ENCODE measurements around the gene KRTAP10-5. TPM values are rescaled to one million over a fixed set of nuclear protein-coding genes. Genes with fewer than 3 reads are reported as not detected.
"Not testable (repeated sequence)": the region's sequence is repeated elsewhere in the genome, so short reads cannot be mapped to it uniquely, and the experiment has no call there.

The KRTAP10-5 gene
- polyA plus RNA-seq, 5 donors, result not detected

DNA sequence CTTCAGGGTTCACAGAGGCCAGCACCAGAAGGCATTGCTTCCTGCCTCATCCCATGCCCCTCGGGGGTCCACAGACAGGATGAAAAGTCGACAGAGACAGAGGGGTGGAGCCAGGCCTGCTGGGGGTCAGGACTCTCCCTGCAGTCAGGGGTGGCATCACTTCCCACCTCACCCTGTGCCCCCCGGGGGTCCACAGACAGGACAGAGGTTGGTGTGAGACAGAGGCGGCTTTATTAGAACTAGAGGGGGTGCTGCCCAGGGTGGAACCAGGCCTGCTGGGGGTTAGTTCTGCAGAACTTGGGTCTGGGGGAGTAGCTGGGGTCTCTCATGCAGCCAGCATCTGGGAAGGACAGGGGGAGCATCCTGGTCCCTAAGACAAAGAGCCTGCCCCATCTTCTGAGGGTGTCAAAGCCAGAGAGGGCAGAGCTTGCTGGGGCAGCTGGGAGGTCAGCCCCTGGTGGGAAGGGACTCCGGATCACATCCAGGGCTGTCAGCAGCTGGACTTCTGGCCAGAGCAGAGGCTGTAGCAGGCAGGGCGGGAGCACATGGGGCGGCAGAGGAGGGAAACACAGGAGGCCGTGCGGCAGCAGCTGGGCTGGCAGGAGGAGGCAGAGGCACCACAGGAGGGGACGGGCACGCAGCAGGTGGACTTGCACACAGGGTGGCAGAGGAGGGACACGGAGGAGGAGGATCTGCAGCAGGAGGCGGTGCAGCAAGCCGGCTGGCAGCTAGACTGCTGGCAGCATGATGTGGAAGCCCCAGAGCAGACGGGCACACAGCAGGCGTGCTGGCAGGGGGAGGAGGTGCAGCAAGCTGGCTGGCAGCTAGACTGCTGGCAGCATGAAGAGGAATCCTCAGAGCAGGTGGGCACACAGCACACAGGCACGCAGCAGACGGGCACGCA is 10.7 kb upstream of the KRTAP10-5 start:
- DNase-seq, result not testable (repeated sequence)

DNA sequence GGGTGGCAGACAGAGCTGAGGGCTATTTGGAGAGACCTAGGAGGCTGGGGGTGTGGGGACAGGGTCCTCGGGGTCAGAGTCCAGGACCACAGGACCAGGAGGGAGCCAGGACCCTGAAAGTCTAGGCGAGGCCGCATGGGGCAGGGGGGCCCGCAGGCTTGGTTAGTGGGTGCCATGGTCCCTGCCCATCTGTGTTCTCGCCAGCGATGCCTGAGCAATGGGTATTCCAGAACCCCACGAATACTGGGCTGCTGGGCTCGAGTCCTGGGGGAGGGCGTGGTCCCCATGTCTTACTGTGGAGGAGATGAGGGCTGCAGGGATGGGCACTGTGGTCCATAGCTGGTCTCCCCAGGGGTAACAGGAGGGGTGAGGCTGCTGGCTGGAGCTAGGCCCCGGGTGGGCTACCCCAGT is 9.9 kb upstream of the KRTAP10-5 start:
- no peak for DNase-seq

DNA sequence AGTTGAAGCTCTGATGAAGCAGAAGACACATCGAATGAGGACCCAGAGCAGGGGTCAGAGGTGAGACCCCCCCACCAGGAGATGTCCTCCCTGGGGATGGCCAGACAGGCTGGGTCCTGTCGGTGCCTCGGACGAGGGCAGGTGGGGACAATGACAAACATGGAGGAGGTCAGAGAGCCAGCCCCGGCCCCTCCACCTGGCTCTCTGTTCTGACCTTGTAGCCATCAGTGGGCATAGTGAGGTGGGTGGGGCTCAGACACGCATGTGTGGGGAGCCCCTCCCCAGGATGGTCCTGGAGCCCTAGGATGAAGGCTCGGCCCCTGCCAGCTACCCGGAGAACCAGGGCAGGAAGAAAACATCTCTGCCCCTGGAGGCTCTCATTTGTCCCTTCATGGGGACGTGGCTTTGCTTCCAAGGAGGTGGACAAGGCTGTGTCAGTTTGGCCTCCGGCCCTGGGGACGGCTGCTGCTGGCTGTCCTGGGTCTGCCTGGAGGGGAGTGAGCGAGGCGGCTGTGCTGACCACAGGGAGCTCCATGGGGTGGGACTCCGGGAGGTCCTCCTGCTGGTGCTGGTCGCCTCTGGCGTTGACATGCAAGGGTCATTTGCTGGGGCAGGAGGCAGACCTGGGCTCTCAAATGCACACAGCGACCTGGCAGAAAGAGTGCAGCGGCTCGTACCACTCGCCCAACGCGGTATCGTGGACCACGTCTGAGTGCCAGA is 9.3 kb upstream of the KRTAP10-5 start:
- DNase-seq, result no peak

DNA sequence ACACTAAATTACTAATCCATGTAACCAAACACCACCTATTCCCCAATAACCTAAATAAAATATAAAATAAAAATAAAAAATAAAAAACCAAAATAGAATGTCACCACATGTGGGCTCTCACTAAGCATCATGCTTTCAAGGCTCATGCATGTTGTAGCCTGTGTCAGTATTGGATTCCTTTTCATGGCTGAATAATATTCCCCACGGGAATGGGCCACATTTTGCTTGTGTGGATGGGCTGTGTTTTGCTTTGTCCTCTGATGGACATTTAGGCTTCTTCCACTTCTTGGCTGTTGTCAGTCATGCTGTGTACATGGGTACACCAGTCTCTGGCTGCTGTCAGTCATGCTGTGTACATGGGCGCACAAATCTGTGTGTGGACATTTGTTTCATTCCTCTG is 8.7 kb upstream of the KRTAP10-5 start:
- no peak for DNase-seq

DNA sequence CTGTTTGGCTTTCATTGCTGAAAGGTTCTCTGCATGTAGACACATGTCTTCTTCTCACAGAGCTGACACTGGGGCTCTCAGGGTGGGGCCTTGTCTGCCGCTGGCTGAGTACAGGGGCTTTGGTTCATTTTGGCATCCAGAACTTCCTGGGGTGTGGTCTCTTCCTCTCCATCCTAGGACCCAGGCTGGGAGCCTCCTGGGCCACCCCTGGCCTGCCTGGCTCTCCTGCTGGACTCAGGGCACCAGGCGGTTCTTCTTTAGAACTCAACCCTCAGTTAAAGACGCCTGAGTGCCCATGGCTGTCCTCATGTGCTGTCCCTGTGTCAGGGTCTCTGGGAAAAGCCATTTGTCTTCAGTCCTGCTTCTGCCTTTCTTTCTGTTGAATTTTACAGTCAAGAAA is 5.5 kb upstream of the KRTAP10-5 start:
- no peak for DNase-seq

DNA sequence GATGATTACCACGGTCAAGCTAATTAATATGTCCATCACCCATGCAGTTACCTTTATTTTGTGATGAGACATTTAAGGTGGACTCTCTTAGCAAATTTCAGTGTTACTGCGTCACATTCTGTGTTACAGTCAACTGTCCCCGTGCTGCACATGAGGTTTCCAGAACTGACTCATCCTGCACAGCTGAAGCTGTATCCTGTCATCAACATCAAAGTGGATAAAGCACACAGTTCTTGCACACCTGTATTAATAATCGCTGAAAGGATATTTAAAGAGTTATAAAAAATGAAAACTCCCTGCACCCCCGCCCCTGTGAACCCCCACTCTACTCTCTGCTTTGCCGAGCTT is 3.4 kb upstream of the KRTAP10-5 start:
- no peak for DNase-seq

DNA sequence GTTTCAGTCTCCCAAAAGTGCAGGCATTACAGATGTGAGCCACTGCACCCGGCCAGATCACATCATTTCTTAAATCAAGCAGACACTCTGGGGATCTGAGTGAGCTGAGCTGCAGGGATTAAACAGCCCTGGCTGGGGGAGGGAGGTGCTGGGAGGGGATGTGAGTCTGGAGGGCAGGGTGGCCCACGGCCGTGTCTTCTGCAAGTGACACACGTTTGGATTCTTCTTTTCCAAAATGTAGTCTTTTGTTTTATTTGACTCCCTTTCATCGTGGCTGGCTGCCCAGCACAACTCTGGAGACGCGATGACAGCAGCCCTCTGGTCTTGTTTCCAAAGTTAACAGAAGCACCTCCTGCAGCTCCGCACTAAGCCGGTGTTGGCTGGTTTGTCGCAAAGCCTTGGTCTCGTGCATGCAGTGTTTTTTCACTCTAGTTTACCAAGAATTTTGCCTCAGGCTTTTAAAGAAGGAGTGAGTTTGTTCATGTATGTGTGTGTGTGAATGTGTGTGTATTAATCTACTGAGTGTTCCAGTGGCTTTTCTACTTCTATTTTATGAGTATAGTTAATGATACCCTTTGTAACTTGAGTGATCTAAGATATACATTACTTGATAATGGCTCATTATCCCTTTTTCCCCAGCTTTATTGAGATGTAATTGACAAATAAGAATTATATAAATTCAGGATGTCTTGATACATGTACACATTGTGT is 2.8 kb upstream of the KRTAP10-5 start:
- no peak for DNase-seq

DNA sequence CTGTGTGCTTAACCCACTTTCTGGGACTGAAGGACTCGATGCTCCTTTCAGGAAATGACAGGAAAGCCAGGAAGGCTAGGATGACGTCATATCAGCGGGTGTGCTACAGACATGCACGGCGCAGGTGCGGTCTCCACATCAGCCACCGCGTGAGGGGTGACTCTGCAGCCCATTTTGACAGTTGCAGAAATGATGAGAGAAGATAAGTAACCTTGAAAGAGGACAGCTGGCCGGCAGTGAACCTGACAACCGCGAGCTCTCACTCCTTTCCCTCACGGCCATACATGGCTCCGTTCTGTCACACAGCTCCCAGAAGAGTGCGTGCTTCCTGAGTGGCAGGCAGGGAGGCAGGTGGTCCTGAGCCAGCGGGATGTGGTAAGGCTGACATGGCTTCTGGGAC is 1.7 kb upstream of the KRTAP10-5 start:
- DNase-seq, result no peak

DNA sequence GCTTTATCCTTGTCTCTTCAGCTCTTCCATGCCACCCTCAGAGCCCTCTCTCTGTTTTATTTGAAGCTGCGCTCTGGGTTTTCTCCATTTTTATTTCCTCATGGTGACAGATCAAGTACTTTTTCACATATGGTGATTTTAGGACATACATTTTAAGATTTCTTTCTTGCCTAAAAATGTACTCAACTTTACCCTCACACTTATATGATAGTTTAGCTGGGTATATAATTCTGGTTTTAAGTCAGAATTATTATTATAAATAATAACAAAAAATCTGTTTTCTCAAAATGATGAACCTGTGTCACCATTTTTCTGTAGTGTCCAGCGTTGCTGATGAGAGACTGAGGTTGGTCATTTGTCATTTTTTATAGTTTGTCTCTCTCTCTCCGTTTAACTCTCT is 754 bp upstream of the KRTAP10-5 start:
- no peak for DNase-seq

DNA sequence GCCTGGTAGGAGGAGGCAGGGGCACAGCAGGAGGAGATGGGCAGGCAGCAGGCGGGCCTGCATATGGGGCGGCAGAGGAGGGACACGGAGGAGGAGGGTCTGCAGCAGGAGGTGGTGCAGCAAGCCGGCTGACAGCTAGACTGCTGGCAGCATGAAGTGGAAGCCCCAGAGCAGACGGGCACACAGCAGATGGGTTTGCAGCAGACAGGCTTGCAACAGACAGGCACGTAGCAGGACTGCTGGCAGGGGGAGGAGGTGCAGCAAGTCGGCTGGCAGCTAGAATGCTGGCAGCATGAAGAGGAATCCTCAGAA is 615 bp downstream of the KRTAP10-5 start:
- DNase-seq, result no peak

DNA sequence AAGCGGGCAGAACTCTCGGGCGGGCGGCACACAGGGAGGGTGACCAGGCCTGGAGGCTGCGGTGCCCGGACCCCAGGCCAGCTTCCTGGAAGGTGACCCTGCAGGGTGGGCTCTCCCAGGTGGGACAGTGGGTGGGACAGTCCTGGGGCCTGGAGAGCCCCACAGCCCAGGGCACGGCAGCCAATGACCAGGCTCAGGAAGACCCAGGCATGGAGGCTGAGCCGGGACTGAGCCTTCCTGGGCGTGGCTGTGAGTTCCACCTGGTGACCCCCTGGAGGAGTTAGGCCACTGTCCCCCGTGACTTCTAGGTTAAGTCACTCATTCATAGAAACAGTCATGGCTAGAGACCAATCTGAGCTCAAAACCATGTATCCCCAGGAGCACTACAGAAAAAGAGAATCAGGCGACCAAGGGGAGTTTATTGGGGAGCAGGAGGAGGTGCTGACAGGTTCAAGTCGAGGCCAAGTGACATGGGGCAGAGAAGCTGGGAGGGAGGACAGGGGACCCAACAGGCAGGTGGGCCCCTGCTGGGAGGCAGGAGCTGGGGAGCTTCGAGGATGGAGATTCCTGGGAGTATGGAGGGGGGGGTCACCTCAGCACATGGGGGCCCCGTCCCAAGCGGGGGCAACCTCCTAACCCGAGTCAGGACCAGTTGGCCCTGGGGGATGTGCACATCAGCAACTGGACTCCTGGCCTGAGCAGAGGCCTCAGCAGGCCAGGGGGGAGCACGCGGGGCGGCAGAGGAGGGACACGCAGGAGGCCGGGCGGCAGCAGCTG is 1.2 kb downstream of the KRTAP10-5 start:
- DNase-seq, result no peak

DNA sequence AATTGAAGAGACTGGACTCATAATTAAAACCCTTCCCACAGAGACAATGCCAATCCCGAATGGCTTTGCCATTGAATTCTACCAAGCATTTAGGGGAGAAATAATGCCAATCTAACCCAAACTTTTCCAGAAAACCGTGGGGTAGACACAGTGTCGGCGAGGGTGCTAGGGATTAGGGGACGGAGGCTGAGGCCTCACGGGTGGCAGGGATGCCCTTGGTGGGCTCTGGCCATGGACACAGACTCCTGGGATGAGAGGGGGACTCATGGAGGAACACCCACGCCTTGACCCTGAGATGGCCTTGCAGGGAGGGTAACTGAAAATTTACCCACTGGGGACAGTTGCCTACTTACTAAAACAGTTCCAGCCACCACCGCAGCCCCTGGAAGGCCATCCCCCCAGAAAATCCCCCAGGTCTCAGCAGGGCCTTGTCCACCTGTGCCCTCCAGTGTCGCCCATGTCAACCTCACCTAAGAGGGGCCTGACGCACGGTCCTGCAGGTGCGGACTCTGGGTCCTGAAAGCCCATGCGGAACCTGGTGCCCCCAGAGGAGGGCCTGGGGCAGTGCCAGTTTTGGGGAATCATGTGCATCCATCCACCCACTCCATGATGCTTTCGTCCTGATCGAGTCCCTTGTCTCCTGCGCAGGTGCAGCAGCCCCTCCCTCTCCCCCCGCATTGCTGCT is 1.9 kb downstream of the KRTAP10-5 start:
- no peak for DNase-seq

DNA sequence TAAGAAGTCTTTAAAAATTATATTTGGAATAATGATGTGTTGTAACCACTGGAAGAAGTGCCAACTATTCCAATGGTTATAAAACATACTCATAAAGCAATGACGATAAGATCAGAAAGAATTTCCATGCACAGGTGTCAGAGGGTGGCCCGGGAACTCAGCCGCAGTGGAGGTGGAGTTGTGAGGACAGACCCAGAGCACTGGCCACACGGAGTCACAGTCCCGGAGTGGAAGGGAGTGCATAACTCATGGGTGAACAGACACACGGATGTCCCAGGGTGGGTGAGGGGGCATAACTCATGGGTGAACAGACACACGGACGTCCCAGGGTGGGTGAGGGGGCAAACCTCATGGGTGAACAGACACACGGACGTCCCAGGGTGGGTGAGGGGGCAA is 4.4 kb downstream of the KRTAP10-5 start:
- DNase-seq, result no peak

DNA sequence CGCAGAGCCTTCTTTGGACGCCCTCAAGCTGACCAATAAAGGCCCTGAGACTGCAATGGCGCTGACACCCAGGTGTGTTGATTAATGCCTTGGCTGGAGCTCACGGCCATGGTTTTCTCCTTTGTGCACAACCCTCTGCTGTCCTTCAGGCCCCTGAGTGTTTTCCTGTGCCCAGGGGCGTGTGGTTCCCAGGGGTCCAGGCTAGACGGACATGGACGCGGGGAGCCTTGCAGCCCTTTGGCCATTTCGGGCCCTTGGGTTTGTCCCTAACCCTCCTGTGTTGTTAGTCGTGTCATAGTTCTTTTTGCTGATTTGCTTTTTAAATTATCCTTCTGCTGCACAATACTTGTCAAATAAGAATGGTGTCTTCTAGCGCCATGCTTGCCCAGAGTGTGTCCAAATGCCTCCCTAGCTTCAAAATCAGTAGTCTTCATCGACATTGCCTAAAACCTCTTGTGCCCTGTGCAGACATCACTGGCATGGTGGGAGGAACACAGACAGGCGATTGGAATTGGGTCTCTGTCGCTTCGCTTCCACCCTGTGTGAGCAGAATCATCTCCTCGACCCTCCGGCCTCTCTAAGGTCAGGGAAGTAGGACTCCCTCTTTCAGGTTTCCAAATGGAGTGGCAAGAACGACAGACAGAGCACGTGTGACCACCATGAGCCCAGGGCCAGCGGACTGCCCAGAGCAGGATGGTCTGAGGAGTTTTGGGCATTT is 4.9 kb downstream of the KRTAP10-5 start:
- DNase-seq, result no peak

DNA sequence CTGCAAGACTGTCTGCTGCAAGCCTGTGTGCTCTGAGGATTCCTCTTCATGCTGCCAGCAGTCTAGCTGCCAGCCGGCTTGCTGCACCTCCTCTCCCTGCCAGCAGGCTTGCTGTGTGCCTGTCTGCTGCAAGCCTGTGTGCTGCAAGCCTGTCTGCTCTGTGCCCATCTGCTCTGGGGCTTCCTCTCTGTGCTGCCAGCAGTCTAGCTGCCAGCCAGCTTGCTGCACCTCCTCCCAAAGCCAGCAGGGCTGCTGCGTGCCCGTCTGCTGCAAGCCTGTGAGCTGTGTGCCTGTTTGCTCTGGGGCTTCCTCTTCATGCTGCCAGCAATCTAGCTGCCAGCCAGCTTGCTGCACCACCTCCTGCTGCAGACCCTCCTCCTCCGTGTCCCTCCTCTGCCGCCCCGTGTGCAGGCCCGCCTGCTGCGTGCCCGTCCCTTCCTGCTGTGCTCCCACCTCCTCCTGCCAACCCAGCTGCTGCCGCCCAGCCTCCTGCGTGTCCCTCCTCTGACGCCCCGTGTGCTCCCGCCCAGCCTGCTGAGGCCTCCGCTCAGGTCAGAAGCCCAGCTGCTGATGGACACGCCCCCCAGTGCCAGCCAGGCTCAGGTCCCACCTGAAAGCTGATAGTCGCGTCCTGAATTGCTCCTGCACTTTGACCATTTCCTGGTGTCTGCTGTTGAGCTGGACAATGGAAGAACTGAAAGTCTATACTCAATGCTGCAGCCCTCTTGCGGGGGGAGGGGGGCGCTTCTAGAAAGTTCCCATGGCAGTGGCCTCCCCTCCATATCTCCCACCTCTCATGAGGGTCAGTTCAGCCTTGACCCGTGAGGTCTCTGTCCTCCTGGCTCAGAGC is 5.7 kb downstream of the KRTAP10-5 start:
- DNase-seq, result no peak

DNA sequence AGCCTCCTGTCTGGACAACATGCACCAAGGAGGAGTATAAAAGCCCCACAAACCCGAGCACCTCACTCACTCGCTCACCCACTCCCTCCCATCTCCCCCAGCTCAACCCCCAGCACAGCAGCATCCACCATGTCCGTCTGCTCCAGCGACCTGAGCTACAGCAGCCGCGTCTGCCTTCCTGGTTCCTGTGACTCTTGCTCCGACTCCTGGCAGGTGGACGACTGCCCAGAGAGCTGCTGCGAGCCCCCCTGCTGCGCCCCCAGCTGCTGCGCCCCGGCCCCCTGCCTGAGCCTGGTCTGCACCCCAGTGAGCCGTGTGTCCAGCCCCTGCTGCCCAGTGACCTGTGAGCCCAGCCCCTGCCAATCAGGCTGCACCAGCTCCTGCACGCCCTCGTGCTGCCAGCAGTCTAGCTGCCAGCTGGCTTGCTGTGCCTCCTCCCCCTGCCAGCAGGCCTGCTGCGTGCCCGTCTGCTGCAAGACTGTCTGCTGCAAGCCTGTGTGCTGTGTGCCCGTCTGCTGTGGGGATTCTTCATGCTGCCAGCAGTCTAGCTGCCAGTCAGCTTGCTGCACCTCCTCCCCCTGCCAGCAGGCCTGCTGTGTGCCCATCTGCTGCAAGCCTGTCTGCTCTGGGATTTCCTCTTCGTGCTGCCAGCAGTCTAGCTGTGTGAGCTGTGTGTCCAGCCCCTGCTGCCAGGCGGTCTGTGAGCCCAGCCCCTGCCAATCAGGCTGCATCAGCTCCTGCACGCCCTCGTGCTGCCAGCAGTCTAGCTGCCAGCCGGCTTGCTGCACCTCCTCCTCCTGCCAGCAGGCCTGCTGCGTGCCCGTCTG is 6.6 kb downstream of the KRTAP10-5 start, which contains the start of gene KRTAP10-4:
Gene KRTAP10-4, plus strand, starts transcription at position 100 of the 827 bp plus-strand sequence. Its CDS starts 30 bp downstream, at position 130.
- DNase-seq, result not testable (repeated sequence)

DNA sequence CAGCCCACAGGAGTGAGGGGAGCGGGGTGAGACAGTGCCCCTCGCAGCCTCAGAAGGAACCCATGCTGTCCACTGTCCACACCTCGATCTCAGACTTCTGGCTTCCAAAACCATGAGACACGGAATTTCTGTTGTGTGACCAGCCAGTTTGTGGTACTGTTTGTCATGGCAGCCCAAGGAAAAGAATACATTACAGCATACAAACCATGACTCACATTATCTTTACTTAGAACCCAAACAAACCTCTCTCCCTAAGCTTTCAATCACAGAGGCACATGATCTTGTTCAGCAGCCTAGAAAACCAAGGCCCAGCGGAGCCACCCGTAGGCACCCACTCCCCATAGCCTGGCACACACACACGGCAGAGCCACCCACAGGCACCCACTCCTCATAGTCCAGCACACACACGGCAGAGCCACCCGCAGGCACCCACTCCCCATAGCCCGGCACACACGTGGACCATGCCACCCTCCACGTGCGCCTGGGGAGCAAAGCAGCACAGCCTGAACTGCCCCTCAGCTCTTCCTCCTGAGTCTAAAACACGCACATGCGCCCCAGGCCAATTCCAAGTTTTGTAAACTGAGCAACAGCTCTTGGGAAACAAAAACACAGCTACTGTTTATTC is 7.3 kb downstream of the KRTAP10-5 start:
- no peak for DNase-seq
